HG03064 (cell line): ENCODE results near the gene PLCB1.
"Not testable (repeated sequence)": the region's sequence is repeated elsewhere in the genome, so short reads cannot be mapped to it uniquely, and the experiment has no call there.

ENCODE experiments used
- ATAC-seq: cut with Tn5 transposase; IDR thresholded peaks from one replicate; pipeline ENCODE4 v1.9.1; 2021; ENCODE audit warnings: low read depth; ENCODE audit not compliant: unreplicated experiment

The PLCB1 gene

GRCh38 chr20:8844179-8844578 lies 712.1 kb downstream of the PLCB1 start:
- no peak for ATAC-seq

DNA sequence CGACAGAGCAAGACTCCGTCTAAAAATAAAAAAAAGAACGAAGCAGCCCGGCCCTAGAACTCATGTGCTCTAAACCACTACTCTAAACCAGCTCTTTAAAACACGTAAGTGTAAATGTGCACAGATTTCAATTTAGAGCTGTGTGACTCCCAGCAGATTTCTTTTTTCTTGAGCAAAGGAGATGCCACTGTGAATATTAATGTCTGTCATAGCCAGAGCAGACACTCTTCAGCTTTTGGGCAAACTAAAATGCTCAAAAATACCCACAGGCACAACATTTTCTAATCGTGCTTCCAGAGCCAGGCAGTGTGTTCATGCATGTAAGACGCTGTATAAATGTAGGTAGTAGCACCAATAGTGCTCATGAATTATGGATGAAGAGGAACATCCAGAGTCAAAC lies 717.9 kb downstream of the PLCB1 start:
- no peak for ATAC-seq

GRCh38 chr20:8851446-8851845 lies 719.4 kb downstream of the PLCB1 start:
- no peak for ATAC-seq

DNA sequence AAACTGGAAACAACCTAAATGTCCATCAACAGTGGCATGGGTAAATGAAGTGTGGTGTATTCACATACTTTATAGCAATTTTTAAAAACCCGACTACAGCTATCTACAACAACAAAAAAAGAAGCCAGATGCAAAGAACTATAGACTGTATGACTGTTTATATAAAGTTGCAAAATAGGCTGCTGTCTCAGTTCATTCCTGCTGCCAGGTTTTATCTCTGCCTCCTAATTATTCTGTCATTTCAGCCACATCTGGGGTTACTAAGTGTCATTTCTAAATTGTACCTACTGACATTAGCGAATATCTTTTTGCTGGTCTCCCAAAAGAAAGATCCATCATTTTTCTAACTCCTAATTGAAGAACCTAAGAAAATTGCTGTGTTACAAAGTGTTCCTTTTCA lies 719.9 kb downstream of the PLCB1 start:
- ATAC-seq = not testable (repeated sequence)

DNA sequence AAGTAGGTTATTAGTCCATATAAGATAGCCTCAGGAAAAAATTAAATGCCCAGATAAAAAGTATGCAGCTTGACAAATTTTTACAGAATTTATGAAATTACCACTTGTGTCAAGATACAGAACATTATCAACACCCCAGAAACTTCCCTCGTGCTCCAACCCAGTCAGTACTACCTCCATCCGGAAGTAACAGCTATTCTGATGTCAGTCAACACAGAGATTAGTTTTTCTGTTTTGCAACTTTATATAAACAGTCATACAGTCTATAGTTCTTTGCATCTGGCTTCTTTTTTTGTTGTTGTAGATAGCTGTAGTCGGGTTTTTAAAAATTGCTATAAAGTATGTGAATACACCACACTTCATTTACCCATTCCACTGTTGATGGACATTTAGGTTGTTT lies 721.1 kb downstream of the PLCB1 start:
- ATAC-seq = not testable (repeated sequence)

- peak; percentile 80 for ATAC-seq
Observed at GRCh38 chr20:8853805-8854338, 721.8 kb downstream of the PLCB1 start.

DNA sequence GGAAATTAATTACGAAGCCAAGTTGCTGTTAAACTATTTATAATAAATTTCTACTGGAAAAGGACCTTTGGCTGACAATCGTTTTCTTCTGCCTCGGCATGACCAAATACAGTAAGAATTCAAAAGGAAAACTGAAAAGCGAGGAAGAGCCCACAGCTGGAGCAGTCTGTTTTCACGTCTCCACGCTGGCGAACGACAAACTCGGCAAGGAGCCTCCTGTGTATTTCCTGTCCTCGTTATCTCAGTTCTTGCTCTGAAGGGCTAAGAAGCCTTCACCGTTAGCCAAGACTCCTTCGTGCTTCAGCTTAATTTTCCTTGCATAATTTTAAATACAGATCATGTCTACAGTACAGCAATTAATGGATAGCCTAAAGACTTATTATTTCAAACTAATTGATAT lies 722.5 kb downstream of the PLCB1 start:
- no peak for ATAC-seq

- no peak for ATAC-seq
Observed at GRCh38 chr20:8855315-8855714, 723.2 kb downstream of the PLCB1 start.

DNA sequence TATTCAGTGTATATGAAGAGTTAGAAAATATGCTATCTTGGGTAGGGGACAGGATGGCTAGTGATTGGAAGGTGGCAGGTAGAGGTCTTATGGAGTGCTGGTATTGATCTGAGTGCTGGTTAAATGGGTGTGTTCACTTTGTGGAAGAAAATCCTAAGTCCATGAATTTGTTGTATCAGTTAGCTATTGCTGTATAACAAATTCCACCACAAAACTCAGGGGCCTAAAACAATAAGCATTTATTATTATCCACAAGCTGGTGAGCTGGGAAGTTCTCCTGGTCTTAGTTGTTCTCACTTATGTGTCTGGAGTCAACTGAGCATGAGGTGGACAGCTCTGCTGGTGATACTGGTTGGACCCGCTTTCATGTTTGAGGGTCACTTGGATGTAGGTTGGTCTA lies 724.6 kb downstream of the PLCB1 start:
- ATAC-seq = no peak

- no peak for ATAC-seq
Observed at GRCh38 chr20:8858181-8858787, 726.2 kb downstream of the PLCB1 start.

DNA sequence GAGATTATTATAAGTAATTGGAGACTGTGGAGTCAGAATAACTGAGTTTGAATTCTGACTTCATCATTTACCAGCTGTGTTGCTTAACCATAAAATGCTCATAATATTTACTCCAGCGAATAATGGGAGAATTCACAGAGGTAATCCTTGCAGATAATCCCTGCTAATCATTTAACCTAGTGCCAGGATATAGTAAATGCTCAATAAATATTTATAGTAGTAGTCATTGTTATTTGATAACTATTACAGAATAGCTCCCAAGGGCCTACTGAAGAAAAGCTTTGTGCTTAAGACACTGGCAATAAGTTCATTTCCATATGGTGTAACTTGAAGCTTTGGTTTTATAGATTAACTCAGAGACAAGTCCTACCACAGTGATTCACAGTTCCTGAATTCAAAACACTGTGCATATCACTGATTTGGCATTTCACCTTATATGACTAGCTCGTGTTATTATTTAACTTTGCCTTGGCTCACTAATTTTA lies 728.0 kb downstream of the PLCB1 start:
- ATAC-seq = no peak

- no peak for ATAC-seq
Observed at GRCh38 chr20:8862092-8862491, 730.0 kb downstream of the PLCB1 start.

GRCh38 chr20:8865636-8866035 lies 733.6 kb downstream of the PLCB1 start:
- ATAC-seq = no peak

DNA sequence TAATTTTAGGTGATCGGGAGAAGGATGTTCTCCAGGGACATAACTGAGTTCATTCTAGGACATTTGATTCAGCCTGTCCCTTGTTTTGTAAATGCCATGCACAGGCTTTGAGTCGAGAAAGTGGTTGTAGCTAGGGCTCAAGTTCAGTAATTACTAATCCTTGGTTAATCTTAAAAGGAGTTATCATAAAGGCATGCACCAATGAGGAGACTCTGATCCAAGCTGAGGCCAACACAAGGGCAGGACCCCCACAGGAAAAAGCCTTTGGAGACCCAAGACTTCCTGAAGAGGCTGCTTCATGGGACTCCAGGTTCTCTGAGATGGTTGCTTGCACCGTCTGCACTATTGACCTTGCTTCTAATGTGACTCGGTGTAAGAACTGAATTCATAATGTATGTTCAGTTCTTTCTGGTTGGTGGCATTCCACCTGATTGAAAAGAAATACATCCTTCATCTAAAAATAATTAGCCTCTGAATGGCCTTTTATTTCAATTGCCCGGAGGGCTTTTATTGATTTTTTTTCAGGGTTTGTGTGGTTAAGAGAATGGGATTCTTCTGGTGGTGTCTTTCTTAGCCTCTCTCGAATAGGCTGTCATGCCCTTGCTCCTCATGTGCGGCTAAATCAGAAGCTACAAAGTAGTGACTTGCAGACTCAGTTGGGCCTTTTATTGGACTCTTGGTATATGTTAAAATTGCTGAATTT lies 735.1 kb downstream of the PLCB1 start:
- ATAC-seq = no peak

GRCh38 chr20:8870652-8871051 lies 738.6 kb downstream of the PLCB1 start:
- no peak for ATAC-seq

DNA sequence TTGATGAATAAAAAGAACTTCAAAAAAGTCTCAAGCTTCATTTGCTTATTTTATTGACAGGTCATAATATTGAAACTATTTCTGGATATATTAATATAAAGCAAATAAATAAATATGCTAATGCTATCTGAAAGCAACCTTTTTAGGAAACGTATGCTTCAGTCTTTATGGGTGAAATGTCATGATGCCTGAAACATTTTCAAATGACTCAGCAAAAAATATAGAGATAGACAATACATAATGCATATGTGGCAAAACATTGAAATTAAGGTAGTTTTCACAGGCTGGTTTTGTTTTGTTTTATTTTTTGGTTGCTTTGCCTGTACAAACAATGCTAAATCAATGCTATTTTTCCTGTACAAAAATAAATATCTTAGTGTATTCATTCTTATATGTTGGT lies 742.4 kb downstream of the PLCB1 start:
- ATAC-seq = no peak

DNA sequence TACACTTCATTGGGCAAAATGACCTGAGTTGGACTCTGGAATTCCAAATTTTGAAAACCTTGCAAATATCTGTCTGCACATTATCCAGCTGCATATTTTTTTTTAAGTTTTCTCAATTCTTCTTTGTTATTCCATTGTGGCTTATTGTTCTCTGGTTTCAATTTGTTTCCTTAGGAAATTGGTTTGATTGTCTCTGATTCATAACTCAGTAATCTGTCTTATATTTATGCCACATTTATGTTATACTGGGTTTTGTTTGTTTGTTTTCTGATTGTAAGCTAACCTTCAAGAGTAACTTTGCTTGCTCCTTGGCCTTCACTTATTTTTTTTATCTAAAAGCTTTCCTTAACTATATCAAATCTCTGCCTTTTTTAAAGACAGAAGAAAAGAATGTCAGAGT lies 743.5 kb downstream of the PLCB1 start:
- ATAC-seq = no peak

DNA sequence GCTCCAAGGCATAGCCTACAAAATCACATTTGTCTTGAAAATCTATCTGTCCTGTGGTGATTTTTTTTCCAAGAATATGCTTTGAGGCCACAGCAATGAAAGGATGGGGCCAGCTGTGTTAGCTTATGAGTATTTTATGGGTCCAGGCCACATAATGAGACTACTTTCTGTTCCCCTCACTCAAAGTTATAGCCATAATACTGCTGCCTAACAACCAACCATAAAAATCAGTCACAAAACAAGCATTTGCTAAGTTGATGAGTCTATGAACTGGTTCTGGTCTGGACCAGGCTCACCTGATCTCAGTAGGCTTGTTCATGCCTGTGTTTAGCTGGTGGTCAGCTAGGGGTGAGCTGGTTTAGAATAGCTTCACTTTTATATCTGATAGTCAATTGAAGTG lies 744.3 kb downstream of the PLCB1 start:
- no peak for ATAC-seq

DNA sequence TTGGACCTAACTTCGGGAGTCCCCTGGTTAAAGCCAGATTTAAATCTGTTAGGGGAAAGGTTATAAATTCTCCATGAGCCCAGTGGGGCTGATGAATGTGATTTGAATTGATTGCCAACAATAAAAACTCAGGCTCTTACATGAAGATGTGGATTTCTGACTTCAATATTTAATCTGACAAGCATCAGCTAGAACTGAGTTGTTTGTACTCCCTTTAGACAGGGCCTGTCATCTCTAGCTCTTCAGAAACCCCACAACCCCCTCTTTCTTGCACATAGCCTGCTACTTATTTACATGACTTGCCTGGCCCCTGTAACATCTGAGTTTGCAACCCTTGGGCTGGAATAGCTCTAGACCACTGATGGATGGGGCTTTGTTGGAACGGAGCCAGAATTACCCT lies 745.2 kb downstream of the PLCB1 start:
- no peak for ATAC-seq

DNA sequence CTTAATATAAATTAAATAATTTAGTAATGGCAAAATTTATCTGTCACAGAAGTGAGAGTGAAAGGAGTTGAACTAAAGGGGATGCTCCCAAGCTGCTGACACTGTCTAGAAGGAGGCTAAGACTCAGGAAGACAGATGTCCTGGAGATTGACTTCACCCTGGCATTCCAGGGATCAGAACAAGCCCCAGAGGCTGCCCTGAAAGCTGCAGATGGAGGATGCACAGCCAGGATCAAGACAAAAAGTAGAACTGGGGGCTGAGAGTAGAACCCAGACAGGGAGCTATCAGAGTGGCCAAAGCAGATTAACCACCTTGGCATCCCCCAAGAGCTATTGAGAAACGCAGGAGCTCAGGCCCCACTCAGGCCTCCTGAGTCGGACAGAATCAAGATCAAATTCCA lies 747.6 kb downstream of the PLCB1 start:
- no peak for ATAC-seq

GRCh38 chr20:8880085-8880853 lies 748.2 kb downstream of the PLCB1 start:
- no peak for ATAC-seq
